ENCODE measurements around the gene RGS6. TPM values are rescaled to one million over a fixed set of nuclear protein-coding genes. Genes with fewer than 3 reads are reported as not detected.

RGS6 gene
- total RNA-seq, 1 donor from 2014 or later = 0.34 TPM

DNA sequence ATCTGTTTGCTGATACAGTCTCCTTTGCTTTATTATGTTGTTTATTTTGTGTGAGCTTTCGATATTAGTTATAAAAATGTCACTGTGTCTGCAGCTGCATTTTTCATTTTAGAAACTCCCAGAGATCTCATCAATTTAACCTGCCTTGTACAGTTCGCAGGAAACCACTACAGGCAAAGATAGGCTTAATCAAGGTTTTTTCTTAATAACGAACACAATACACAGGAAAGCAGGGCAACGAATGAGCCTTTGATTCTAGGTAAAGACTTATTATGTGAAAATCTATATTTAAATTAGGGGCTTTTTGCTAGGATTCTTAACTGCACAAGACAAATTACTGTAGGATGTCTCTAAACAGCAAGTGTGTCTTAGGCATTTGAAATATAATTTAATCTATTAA lies 191.9 kb downstream of the RGS6 start:
- H3K79me2 ChIP-seq (ENCODE audit: insufficient read depth, low read length) = no peaks in the 10 kb centered on the region
- FAIRE-seq = no peak
- Mint-ChIP-seq H3K4me1 (ENCODE audit: low read depth, unreplicated experiment) (peaks cover 4% of the 10 kb centered on the region), H3K9me3 (ENCODE audit: unreplicated experiment) (peaks cover 6% of the 10 kb centered on the region), H3K27me3 (ENCODE audit: low read depth, unreplicated experiment) (peaks cover 6% of the 10 kb centered on the region), H3K27ac (ENCODE audit: unreplicated experiment) (no peak overlapping the region), H3K4me3 (ENCODE audit: unreplicated experiment) (no peak overlapping the region), H3K36me3 (ENCODE audit: low read depth, unreplicated experiment) (no peaks in the 10 kb centered on the region)
- no peak overlapping the region for H3K27ac ChIP-seq (ENCODE audit: low read depth, low read length)
- no peak overlapping the region for H3K4me3 ChIP-seq (ENCODE audit: insufficient read depth, low read depth, low read length)
- no peaks in the 10 kb centered on the region for H3K9me3 ChIP-seq (ENCODE audit: insufficient read depth, low read depth, low read length)
- TF ChIP-seq EZH2 (IDR thresholded peaks at IDR 0.05; ENCODE audit: insufficient read depth, low read length) = no peak
- TF ChIP-seq CTCF (IDR thresholded peaks at IDR 0.05; ENCODE audit: insufficient read depth, low read depth, low read length) = no peak
- no peak overlapping the region for H3K4me2 ChIP-seq (ENCODE audit: low read length)
- H3K36me3 ChIP-seq (ENCODE audit: insufficient read depth, low read length) = no peaks in the 10 kb centered on the region
- H2AFZ ChIP-seq (ENCODE audit: low read depth, low read length) = no peak overlapping the region
- H3K9ac ChIP-seq (ENCODE audit: low read length) = no peak overlapping the region
- no peak for DNase-seq (ENCODE audit: low read depth)
- no peaks in the 10 kb centered on the region for H3K27me3 ChIP-seq (ENCODE audit: insufficient read depth, low read length)
- no peaks in the 10 kb centered on the region for H4K20me1 ChIP-seq (ENCODE audit: insufficient read depth, low read length)
- no peaks in the 10 kb centered on the region for H3K4me1 ChIP-seq (ENCODE audit: insufficient read depth, low read length)

GRCh38 chr14:72126091-72126490 lies 193.9 kb downstream of the RGS6 start:
- H3K36me3 ChIP-seq (ENCODE audit: insufficient read depth, low read length) = no peaks in the 10 kb centered on the region

More at GRCh38 chr14:72126091-72126490, 193.9 kb downstream of the RGS6 start:
- no peak overlapping the region for H2AFZ ChIP-seq (ENCODE audit: low read depth, low read length)
- H3K36me3 Mint-ChIP-seq (ENCODE audit: low read depth, unreplicated experiment) = no peaks in the 10 kb centered on the region
- no peaks in the 10 kb centered on the region for H3K27me3 Mint-ChIP-seq (ENCODE audit: low read depth, unreplicated experiment)
- no peak overlapping the region for H3K4me3 ChIP-seq (ENCODE audit: insufficient read depth, low read depth, low read length)
- H3K9ac ChIP-seq (ENCODE audit: low read length) = no peak overlapping the region
- no peak for DNase-seq (ENCODE audit: low read depth)
- no peaks in the 10 kb centered on the region for H3K79me2 ChIP-seq (ENCODE audit: insufficient read depth, low read length)
- TF ChIP-seq CTCF (IDR thresholded peaks at IDR 0.05; ENCODE audit: insufficient read depth, low read depth, low read length) = no peak
- TF ChIP-seq EZH2 (IDR thresholded peaks at IDR 0.05; ENCODE audit: insufficient read depth, low read length) = no peak
- H3K27ac ChIP-seq (ENCODE audit: low read depth, low read length) = no peak overlapping the region
- no peaks in the 10 kb centered on the region for H3K27me3 ChIP-seq (ENCODE audit: insufficient read depth, low read length)
- peaks cover 2% of the 10 kb centered on the region for H3K4me1 Mint-ChIP-seq (ENCODE audit: low read depth, unreplicated experiment)
- H3K4me1 ChIP-seq (ENCODE audit: insufficient read depth, low read length) = no peaks in the 10 kb centered on the region
- H4K20me1 ChIP-seq (ENCODE audit: insufficient read depth, low read length) = no peaks in the 10 kb centered on the region
- no peak overlapping the region for H3K4me2 ChIP-seq (ENCODE audit: low read length)
- H3K9me3 ChIP-seq (ENCODE audit: insufficient read depth, low read depth, low read length) = no peaks in the 10 kb centered on the region
- no peak for FAIRE-seq
- H3K4me3 Mint-ChIP-seq (ENCODE audit: unreplicated experiment) = no peak overlapping the region
- no peak overlapping the region for H3K27ac Mint-ChIP-seq (ENCODE audit: unreplicated experiment)
- H3K9me3 Mint-ChIP-seq (ENCODE audit: unreplicated experiment) = peaks cover 6% of the 10 kb centered on the region

Measured in astrocyte (in vitro differentiated cells and primary cell).